Fibroblast of lung (primary cell): ENCODE data around the gene HYAL1. TPM values are rescaled to one million over a fixed set of nuclear protein-coding genes. Genes with fewer than 3 reads are reported as not detected.

Source experiments
- DNase-seq, 2 donors: peaks; one replicate each; pipeline versions ENCODE4 v3.0.0 to v3.0.0-alpha.2; 2010; ENCODE audit warnings: low read depth in 2 of 2
- H2AFZ ChIP-seq: 2 replicates; pipeline ENCODE4 v1.5.1; 2012; ENCODE audit warnings: low read length, control low read depth, inconsistent platforms
- H3K27ac ChIP-seq: 2 replicates; pipeline ENCODE4 v1.5.1; 2011; ENCODE audit warnings: low read length, control low read depth; ENCODE audit not compliant: insufficient read depth
- H3K27me3 ChIP-seq: 2 replicates; pipeline ENCODE4 v1.5.1; 2011; ENCODE audit warnings: mild to moderate bottlenecking, low read length; ENCODE audit not compliant: control insufficient read depth, insufficient read depth
- H3K36me3 ChIP-seq: 2 replicates; pipeline ENCODE4 v1.5.1; 2011; ENCODE audit warnings: low read length; ENCODE audit not compliant: control insufficient read depth, insufficient read depth
- H3K4me1 ChIP-seq: 2 replicates; pipeline ENCODE4 v1.5.1; 2011; ENCODE audit warnings: low read length; ENCODE audit not compliant: control insufficient read depth, insufficient read depth; ENCODE audit errors: extremely low read depth
- H3K4me2 ChIP-seq: 2 replicates; pipeline ENCODE4 v1.5.1; 2011; ENCODE audit warnings: low read length, control low read depth; ENCODE audit not compliant: insufficient read depth; ENCODE audit errors: extremely low read depth
- H3K4me3 ChIP-seq, 4 experiments: fragments of 200-600 bp in 1 of 4; sonication (generic) in 1 of 4; replicated peaks in 1 of 4; 2 replicates each; pipeline ENCODE4 v1.5.1; 2011 to 2016; ENCODE audit warnings: low read length in 4 of 4, low read depth in 3 of 4, mild to moderate bottlenecking in 3 of 4, control low read depth in 2 of 4, inconsistent platforms in 1 of 4, mixed read lengths in 1 of 4; ENCODE audit not compliant: insufficient read depth in 1 of 4; ENCODE audit errors: control extremely low read depth in 1 of 4
- H3K79me2 ChIP-seq: 2 replicates; pipeline ENCODE4 v1.5.1; 2012; ENCODE audit warnings: mild to moderate bottlenecking, low read length, inconsistent platforms; ENCODE audit not compliant: control insufficient read depth, insufficient read depth
- H3K9ac ChIP-seq: 2 replicates; pipeline ENCODE4 v1.5.1; 2011; ENCODE audit warnings: mild to moderate bottlenecking, low read length, control low read depth; ENCODE audit not compliant: insufficient read depth
- H3K9me3 ChIP-seq: 2 replicates; pipeline ENCODE4 v1.5.1; 2012; ENCODE audit warnings: low read depth, low read length; ENCODE audit not compliant: control insufficient read depth, insufficient read depth
- H4K20me1 ChIP-seq: 2 replicates; pipeline ENCODE4 v1.5.1; 2011; ENCODE audit warnings: low read length; ENCODE audit not compliant: control insufficient read depth, insufficient read depth; ENCODE audit errors: extremely low read depth
- EZH2 ChIP-seq: IDR thresholded peaks from 2 replicates; pipeline ENCODE4 v1.5.1; 2012; ENCODE audit warnings: low read length, control low read depth, mild to moderate bottlenecking; ENCODE audit errors: missing control alignments
- polyA plus RNA-seq, 2 donors: library from polyadenylated mRNA; depleted of rRNA in 1 of 2; stranded (reverse) in 1 of 2; unstranded in 1 of 2; fragments of >200 nt; gene quantifications; 2 replicates each; pipeline ENCODE4 v1.2.1, GENCODE V29; 2011 to 2012; ENCODE audit warnings: missing spikeins in 1 of 2
- total RNA-seq: library from RNA; depleted of rRNA; stranded (reverse); fragments of >200 nt; gene quantifications from 2 replicates; pipeline ENCODE4 v1.2.1, GENCODE V29; 2014
- TF ChIP-seq, protein P1 (sequence below), 2 donors: IDR thresholded peaks in 1 of 2; conservative IDR thresholded peaks in 1 of 2; 1 replicate in 1 of 2; 2 replicates in 1 of 2; pipeline ENCODE4 v1.5.1; 2011 to 2012; ENCODE audit warnings: low read length in 2 of 2, control low read depth in 1 of 2, inconsistent platforms in 1 of 2, low read depth in 1 of 2, mild to moderate bottlenecking in 1 of 2

HYAL1 gene
- total and polyA plus RNA-seq, 2 donors (not counting 1 experiment from before 2014, with no cell fraction given) = 1.3 to 2.5 TPM

GRCh38 chr3:50251220-50251619 is 52.2 kb downstream of the HYAL1 start:
- no peak overlapping the region for H2AFZ ChIP-seq
- H3K4me3 ChIP-seq = no peak overlapping the region
- peaks cover 43% of the 10 kb centered on the region for H3K4me1 ChIP-seq
- H3K79me2 ChIP-seq = peaks cover 73% of the 10 kb centered on the region
- H3K27me3 ChIP-seq = no peaks in the 10 kb centered on the region
- peak; percentile 90 to 94 for DNase-seq
- no peak overlapping the region for H3K4me2 ChIP-seq
- TF ChIP-seq EZH2 = no peak
- TF ChIP-seq, protein P1, sequence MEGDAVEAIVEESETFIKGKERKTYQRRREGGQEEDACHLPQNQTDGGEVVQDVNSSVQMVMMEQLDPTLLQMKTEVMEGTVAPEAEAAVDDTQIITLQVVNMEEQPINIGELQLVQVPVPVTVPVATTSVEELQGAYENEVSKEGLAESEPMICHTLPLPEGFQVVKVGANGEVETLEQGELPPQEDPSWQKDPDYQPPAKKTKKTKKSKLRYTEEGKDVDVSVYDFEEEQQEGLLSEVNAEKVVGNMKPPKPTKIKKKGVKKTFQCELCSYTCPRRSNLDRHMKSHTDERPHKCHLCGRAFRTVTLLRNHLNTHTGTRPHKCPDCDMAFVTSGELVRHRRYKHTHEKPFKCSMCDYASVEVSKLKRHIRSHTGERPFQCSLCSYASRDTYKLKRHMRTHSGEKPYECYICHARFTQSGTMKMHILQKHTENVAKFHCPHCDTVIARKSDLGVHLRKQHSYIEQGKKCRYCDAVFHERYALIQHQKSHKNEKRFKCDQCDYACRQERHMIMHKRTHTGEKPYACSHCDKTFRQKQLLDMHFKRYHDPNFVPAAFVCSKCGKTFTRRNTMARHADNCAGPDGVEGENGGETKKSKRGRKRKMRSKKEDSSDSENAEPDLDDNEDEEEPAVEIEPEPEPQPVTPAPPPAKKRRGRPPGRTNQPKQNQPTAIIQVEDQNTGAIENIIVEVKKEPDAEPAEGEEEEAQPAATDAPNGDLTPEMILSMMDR (conservative IDR thresholded peaks at IDR 0.05 in 1 of 2, IDR thresholded peaks at IDR 0.05 in 1 of 2; ENCODE audit: low read depth in 1 of 2, low read length in 2 of 2) = no peak
- H3K9ac ChIP-seq = no peak overlapping the region
- H3K9me3 ChIP-seq = no peaks in the 10 kb centered on the region
- peaks cover 2% of the 10 kb centered on the region for H4K20me1 ChIP-seq
- H3K36me3 ChIP-seq = peaks cover 23% of the 10 kb centered on the region
- H3K27ac ChIP-seq = peak overlapping the region; percentile 46

- DNase-seq = no peak
- TF ChIP-seq EZH2 = no peak
- TF ChIP-seq, protein P1 (conservative IDR thresholded peaks at IDR 0.05 in 1 of 2, IDR thresholded peaks at IDR 0.05 in 1 of 2; ENCODE audit: low read depth in 1 of 2, low read length in 2 of 2) = no peak
- Histone ChIP-seq H3K9ac (no peak overlapping the region), H3K27ac (no peak overlapping the region), H3K79me2 (peaks cover 80% of the 10 kb centered on the region), H4K20me1 (peaks cover 2% of the 10 kb centered on the region), H3K4me2 (no peak overlapping the region), H3K27me3 (no peaks in the 10 kb centered on the region), H3K4me1 (peaks cover 49% of the 10 kb centered on the region), H3K4me3 (no peak overlapping the region), H2AFZ (no peak overlapping the region), H3K36me3 (peaks cover 21% of the 10 kb centered on the region), H3K9me3 (no peaks in the 10 kb centered on the region)
Observed at GRCh38 chr3:50250514-50250913, 52.9 kb downstream of the HYAL1 start.

Other genes with a start within 250 kb of the HYAL1 start
- gene RBM5, start 214.7 kb downstream of the HYAL1 start, total RNA-seq = 156 and 174 TPM in 2 replicates
- 113 and 127 TPM in 2 replicates for gene RBM5, start 214.7 kb downstream of the HYAL1 start, polyA plus RNA-seq
- gene SEMA3F, start 148.2 kb downstream of the HYAL1 start, total RNA-seq = 9.7 and 10.3 TPM in 2 replicates
- 5.1 and 21.2 TPM in 2 replicates for gene SEMA3F, start 148.2 kb downstream of the HYAL1 start, polyA plus RNA-seq
- not detected in 2 replicates for gene GNAT1, start 112.0 kb downstream of the HYAL1 start, total RNA-seq
- gene GNAT1, start 112.0 kb downstream of the HYAL1 start, polyA plus RNA-seq = not detected in 2 replicates
- gene SLC38A3, start 98.3 kb downstream of the HYAL1 start, total RNA-seq = not detected in 2 replicates
- gene SLC38A3, start 98.3 kb downstream of the HYAL1 start, polyA plus RNA-seq = 0.02 TPM in 1 of 2 replicates, not detected in the other
- 124 and 238 TPM in 2 replicates for gene GNAI2, start 67.4 kb downstream of the HYAL1 start, total RNA-seq
- gene GNAI2, start 67.4 kb downstream of the HYAL1 start, polyA plus RNA-seq = 704 and 828 TPM in 2 replicates
- 51.6 and 85.2 TPM in 2 replicates for gene SEMA3B, start 34.4 kb downstream of the HYAL1 start, total RNA-seq
- gene SEMA3B, start 34.4 kb downstream of the HYAL1 start, polyA plus RNA-seq = 17.6 and 23.5 TPM in 2 replicates
- not detected in 2 replicates for gene LSMEM2, start 24.5 kb downstream of the HYAL1 start, total RNA-seq
- not detected in 2 replicates for gene LSMEM2, start 24.5 kb downstream of the HYAL1 start, polyA plus RNA-seq
- gene IFRD2, start 11.1 kb downstream of the HYAL1 start, total RNA-seq = 51.0 and 56.0 TPM in 2 replicates
- gene IFRD2, start 11.1 kb downstream of the HYAL1 start, polyA plus RNA-seq = 28.1 and 44.0 TPM in 2 replicates
- 5.6 and 7.4 TPM in 2 replicates for gene HYAL3, start 4.2 kb downstream of the HYAL1 start, total RNA-seq
- 3.0 and 3.2 TPM in 2 replicates for gene HYAL3, start 4.2 kb downstream of the HYAL1 start, polyA plus RNA-seq
- 2.1 and 3.8 TPM in 2 replicates for gene NAA80, start 4.2 kb downstream of the HYAL1 start, total RNA-seq
- gene NAA80, start 4.2 kb downstream of the HYAL1 start, polyA plus RNA-seq = 3.1 and 4.3 TPM in 2 replicates
- 50.6 and 52.5 TPM in 2 replicates for gene HYAL2, start 19.2 kb upstream of the HYAL1 start, total RNA-seq
- 35.1 and 36.9 TPM in 2 replicates for gene HYAL2, start 19.2 kb upstream of the HYAL1 start, polyA plus RNA-seq
- gene TUSC2, start 24.6 kb upstream of the HYAL1 start, total RNA-seq = 13.4 and 14.6 TPM in 2 replicates
- 15.3 and 19.2 TPM in 2 replicates for gene TUSC2, start 24.6 kb upstream of the HYAL1 start, polyA plus RNA-seq
- gene RASSF1, start 37.3 kb upstream of the HYAL1 start, total RNA-seq = 24.1 and 32.4 TPM in 2 replicates
- 33.3 and 41.7 TPM in 2 replicates for gene RASSF1, start 37.3 kb upstream of the HYAL1 start, polyA plus RNA-seq
- 0.26 and 0.83 TPM in 2 replicates for gene ZMYND10, start 42.2 kb upstream of the HYAL1 start, total RNA-seq
- 0.32 and 0.93 TPM in 2 replicates for gene ZMYND10, start 42.2 kb upstream of the HYAL1 start, polyA plus RNA-seq
- gene NPRL2, start 47.2 kb upstream of the HYAL1 start, total RNA-seq = 19.3 and 27.2 TPM in 2 replicates
- gene NPRL2, start 47.2 kb upstream of the HYAL1 start, polyA plus RNA-seq = 21.4 and 26.2 TPM in 2 replicates
- 24.1 and 28.6 TPM in 2 replicates for gene CYB561D2, start 47.3 kb upstream of the HYAL1 start, total RNA-seq
- gene CYB561D2, start 47.3 kb upstream of the HYAL1 start, polyA plus RNA-seq = 16.4 and 16.7 TPM in 2 replicates
- 39.3 and 44.8 TPM in 2 replicates for gene TMEM115, start 55.9 kb upstream of the HYAL1 start, total RNA-seq
- 28.2 and 28.9 TPM in 2 replicates for gene TMEM115, start 55.9 kb upstream of the HYAL1 start, polyA plus RNA-seq
- under 0.01 TPM in 1 of 2 replicates, not detected in the other for gene CACNA2D2, start 200.1 kb upstream of the HYAL1 start, total RNA-seq
- gene CACNA2D2, start 200.1 kb upstream of the HYAL1 start, polyA plus RNA-seq = 0.02 and 0.06 TPM in 2 replicates